ENCODE results near the gene AUTS2.

- TF ChIP-seq, protein P1, sequence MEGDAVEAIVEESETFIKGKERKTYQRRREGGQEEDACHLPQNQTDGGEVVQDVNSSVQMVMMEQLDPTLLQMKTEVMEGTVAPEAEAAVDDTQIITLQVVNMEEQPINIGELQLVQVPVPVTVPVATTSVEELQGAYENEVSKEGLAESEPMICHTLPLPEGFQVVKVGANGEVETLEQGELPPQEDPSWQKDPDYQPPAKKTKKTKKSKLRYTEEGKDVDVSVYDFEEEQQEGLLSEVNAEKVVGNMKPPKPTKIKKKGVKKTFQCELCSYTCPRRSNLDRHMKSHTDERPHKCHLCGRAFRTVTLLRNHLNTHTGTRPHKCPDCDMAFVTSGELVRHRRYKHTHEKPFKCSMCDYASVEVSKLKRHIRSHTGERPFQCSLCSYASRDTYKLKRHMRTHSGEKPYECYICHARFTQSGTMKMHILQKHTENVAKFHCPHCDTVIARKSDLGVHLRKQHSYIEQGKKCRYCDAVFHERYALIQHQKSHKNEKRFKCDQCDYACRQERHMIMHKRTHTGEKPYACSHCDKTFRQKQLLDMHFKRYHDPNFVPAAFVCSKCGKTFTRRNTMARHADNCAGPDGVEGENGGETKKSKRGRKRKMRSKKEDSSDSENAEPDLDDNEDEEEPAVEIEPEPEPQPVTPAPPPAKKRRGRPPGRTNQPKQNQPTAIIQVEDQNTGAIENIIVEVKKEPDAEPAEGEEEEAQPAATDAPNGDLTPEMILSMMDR (IDR thresholded peaks at IDR 0.05; ENCODE audit: insufficient read depth, low read length), result no peak
- TF ChIP-seq POLR2AphosphoS5 (IDR thresholded peaks at IDR 0.05; ENCODE audit: low read depth) (no peak), SPI1 (IDR thresholded peaks at IDR 0.05; ENCODE audit: borderline replicate concordance, low read depth) (no peak)
- TF ChIP-seq, protein P2, sequence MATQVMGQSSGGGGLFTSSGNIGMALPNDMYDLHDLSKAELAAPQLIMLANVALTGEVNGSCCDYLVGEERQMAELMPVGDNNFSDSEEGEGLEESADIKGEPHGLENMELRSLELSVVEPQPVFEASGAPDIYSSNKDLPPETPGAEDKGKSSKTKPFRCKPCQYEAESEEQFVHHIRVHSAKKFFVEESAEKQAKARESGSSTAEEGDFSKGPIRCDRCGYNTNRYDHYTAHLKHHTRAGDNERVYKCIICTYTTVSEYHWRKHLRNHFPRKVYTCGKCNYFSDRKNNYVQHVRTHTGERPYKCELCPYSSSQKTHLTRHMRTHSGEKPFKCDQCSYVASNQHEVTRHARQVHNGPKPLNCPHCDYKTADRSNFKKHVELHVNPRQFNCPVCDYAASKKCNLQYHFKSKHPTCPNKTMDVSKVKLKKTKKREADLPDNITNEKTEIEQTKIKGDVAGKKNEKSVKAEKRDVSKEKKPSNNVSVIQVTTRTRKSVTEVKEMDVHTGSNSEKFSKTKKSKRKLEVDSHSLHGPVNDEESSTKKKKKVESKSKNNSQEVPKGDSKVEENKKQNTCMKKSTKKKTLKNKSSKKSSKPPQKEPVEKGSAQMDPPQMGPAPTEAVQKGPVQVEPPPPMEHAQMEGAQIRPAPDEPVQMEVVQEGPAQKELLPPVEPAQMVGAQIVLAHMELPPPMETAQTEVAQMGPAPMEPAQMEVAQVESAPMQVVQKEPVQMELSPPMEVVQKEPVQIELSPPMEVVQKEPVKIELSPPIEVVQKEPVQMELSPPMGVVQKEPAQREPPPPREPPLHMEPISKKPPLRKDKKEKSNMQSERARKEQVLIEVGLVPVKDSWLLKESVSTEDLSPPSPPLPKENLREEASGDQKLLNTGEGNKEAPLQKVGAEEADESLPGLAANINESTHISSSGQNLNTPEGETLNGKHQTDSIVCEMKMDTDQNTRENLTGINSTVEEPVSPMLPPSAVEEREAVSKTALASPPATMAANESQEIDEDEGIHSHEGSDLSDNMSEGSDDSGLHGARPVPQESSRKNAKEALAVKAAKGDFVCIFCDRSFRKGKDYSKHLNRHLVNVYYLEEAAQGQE (IDR thresholded peaks at IDR 0.05; ENCODE audit: insufficient replicate concordance, low read depth), result no peak
Measured at GRCh38 chr7:70336536-70336935, 738.3 kb downstream of the AUTS2 start.

All from HL-60 (cell line).